Measurements from ENCODE around the gene ANP32B. TPM values are rescaled to one million over a fixed set of nuclear protein-coding genes. Genes with fewer than 3 reads are reported as not detected.
"Not testable (repeated sequence)": the region's sequence is repeated elsewhere in the genome, so short reads cannot be mapped to it uniquely, and the experiment has no call there.

The ANP32B gene
- total RNA-seq, 4 donors from 2014 or later = 8.2 to 24.5 (median 17.8) TPM

GRCh38 chr9:98016137-98016680 lies 33.1 kb downstream of the ANP32B start:
- in situ Hi-C loops (cut with MboI; ENCODE audit: low sequenced_read_pairs in 4 of 4) (loop anchor here in 1 of 4 donors (25.0 kb wide), 1 partner anchor 329 kb away; the partner anchor contains the start of gene XPA), intact Hi-C loops (cut with DNase I; ENCODE audit: low total_unique reads) (no loop called here)
- no peak for ATAC-seq

GRCh38 chr9:98017306-98017705 lies 34.2 kb downstream of the ANP32B start:
- Histone ChIP-seq H3K4me1 (peaks cover 40 to 41% of the 10 kb centered on the region in 2 donors), H3K4me3 (no peak overlapping the region), H3K9me3 (no peaks in the 10 kb centered on the region), H3K27ac (peak overlapping the region; percentile 31 to 75 (median 37)), H3K27me3 (no peaks in the 10 kb centered on the region), H3K36me3 (peaks cover 0 to 42% of the 10 kb centered on the region in 2 donors)
- TF ChIP-seq POLR2A (IDR thresholded peaks at IDR 0.05) (no peak), CTCF (IDR thresholded peaks at IDR 0.05 in 4 of 5, conservative IDR thresholded peaks at IDR 0.05 in 1 of 5) (no peak)
- intact Hi-C loops (cut with DNase I; ENCODE audit: low total_unique reads) = no loop called here
- DNase-seq (no peak), ATAC-seq (peak; percentile 23 to 47)
- in situ Hi-C loops (cut with MboI; ENCODE audit: low sequenced_read_pairs in 4 of 4) = loop anchor here in 1 of 4 donors (25.0 kb wide), 1 partner anchor 330 kb away; the partner anchor contains the start of gene XPA

More at GRCh38 chr9:98016137-98016680, 33.1 kb downstream of the ANP32B start:
- peaks cover 0 to 53% of the 10 kb centered on the region in 2 donors for H3K36me3 ChIP-seq
- H3K4me1 ChIP-seq = peaks cover 31 to 39% of the 10 kb centered on the region in 2 donors
- H3K27me3 ChIP-seq = no peaks in the 10 kb centered on the region
- no peaks in the 10 kb centered on the region for H3K9me3 ChIP-seq
- no peak overlapping the region for H3K27ac ChIP-seq
- H3K4me3 ChIP-seq = no peak overlapping the region
- no peak for TF ChIP-seq POLR2A (IDR thresholded peaks at IDR 0.05)
- no peak for TF ChIP-seq CTCF (IDR thresholded peaks at IDR 0.05 in 4 of 5, conservative IDR thresholded peaks at IDR 0.05 in 1 of 5)
- no peak for DNase-seq

- Histone ChIP-seq H3K27me3 (no peaks in the 10 kb centered on the region), H3K36me3 (peaks cover 0 to 32% of the 10 kb centered on the region in 2 donors), H3K9me3 (no peaks in the 10 kb centered on the region), H3K4me3 (no peak overlapping the region), H3K27ac (peak overlapping the region; percentile 36 to 75 (median 38)), H3K4me1 (peaks cover 40 to 41% of the 10 kb centered on the region in 2 donors)
- ATAC-seq (peak; percentile 62 to 75), DNase-seq (peak in 1 of 2 donors; percentile 32)
- in situ Hi-C loops (cut with MboI; ENCODE audit: low sequenced_read_pairs in 4 of 4) = loop anchor here in 1 of 4 donors (25.0 kb wide), 1 partner anchor 331 kb away; the partner anchor contains the start of gene XPA
- intact Hi-C loops (cut with DNase I; ENCODE audit: low total_unique reads) = no loop called here
- TF ChIP-seq POLR2A (IDR thresholded peaks at IDR 0.05) (no peak), CTCF (IDR thresholded peaks at IDR 0.05 in 4 of 5, conservative IDR thresholded peaks at IDR 0.05 in 1 of 5) (no peak)
Observed at GRCh38 chr9:98018347-98018746, 35.2 kb downstream of the ANP32B start.

- intact Hi-C loops (cut with DNase I; ENCODE audit: low total_unique reads) = no loop called here
- TF ChIP-seq POLR2A (IDR thresholded peaks at IDR 0.05) (no peak), CTCF (IDR thresholded peaks at IDR 0.05 in 4 of 5, conservative IDR thresholded peaks at IDR 0.05 in 1 of 5) (no peak)
- Histone ChIP-seq H3K27ac (peak overlapping the region in 1 of 4 donors; percentile 75), H3K36me3 (peaks cover 0 to 25% of the 10 kb centered on the region in 2 donors), H3K27me3 (no peaks in the 10 kb centered on the region), H3K4me1 (peaks cover 40 to 41% of the 10 kb centered on the region in 2 donors), H3K4me3 (no peak overlapping the region), H3K9me3 (no peaks in the 10 kb centered on the region)
- in situ Hi-C loops (cut with MboI; ENCODE audit: low sequenced_read_pairs in 4 of 4) = loop anchor here in 1 of 4 donors (25.0 kb wide), 1 partner anchor 332 kb away; the partner anchor contains the start of gene XPA
- DNase-seq = no peak
- no peak for ATAC-seq
Observed at GRCh38 chr9:98019098-98019497, 36.0 kb downstream of the ANP32B start.

GRCh38 chr9:98019869-98020268 lies 36.7 kb downstream of the ANP32B start:
- H3K9me3 ChIP-seq = not testable (repeated sequence)

More at GRCh38 chr9:98019869-98020268, 36.7 kb downstream of the ANP32B start:
- Histone ChIP-seq H3K4me1 (peaks cover 40 to 41% of the 10 kb centered on the region in 2 donors), H3K36me3 (peaks cover 0 to 18% of the 10 kb centered on the region in 2 donors), H3K27ac (peak overlapping the region in 1 of 4 donors; percentile 74)
- H3K27me3 ChIP-seq; H3K4me3 ChIP-seq; intact Hi-C loops (cut with DNase I; ENCODE audit: low total_unique reads); DNase-seq; ATAC-seq: not testable (repeated sequence)
- in situ Hi-C loops (cut with MboI; ENCODE audit: low sequenced_read_pairs in 4 of 4) = loop anchor here in 1 of 4 donors (25.0 kb wide), 1 partner anchor 333 kb away; the partner anchor contains the start of gene XPA

Data from gastrocnemius medialis (tissue), 4 donors.